ENCODE data around the gene CCDC13.

CCDC13 gene

GRCh38 chr3:42804106-42804830 is 31.2 kb upstream of the CCDC13 start, which contains the start of gene HIGD1A:
HIGD1A (minus strand) TSS chr3:42804490; CDS start chr3:42794253, 10,237 bp downstream.
- Mint-ChIP-seq H3K27ac (peak within 1 kb of the TSS; percentile 95), H3K9me3 (no peaks in the 10 kb centered on the region), H3K4me1 (ENCODE audit: low read depth) (peaks cover 38% of the 10 kb centered on the region), H3K27me3 (peaks cover 18% of the 10 kb centered on the region), H3K36me3 (ENCODE audit: low read depth) (peaks cover 41% of the 10 kb centered on the region), H3K4me3 (peak within 1 kb of the TSS; percentile 98)
- peak; percentile 93 for DNase-seq

- Mint-ChIP-seq H3K36me3 (ENCODE audit: low read depth) (peaks cover 42% of the 10 kb centered on the region), H3K27ac (peak overlapping the region; percentile 95), H3K4me3 (peak overlapping the region; percentile 98), H3K27me3 (peaks cover 18% of the 10 kb centered on the region), H3K4me1 (ENCODE audit: low read depth) (peaks cover 38% of the 10 kb centered on the region), H3K9me3 (no peaks in the 10 kb centered on the region)
- peak; percentile 31 for DNase-seq
These were observed 30.5 kb upstream of the CCDC13 start for GRCh38 chr3:42803414-42804105.

GRCh38 chr3:42802876-42803413 is 29.9 kb upstream of the CCDC13 start:
- Mint-ChIP-seq H3K36me3 (ENCODE audit: low read depth) (peaks cover 42% of the 10 kb centered on the region), H3K9me3 (no peaks in the 10 kb centered on the region), H3K4me1 (ENCODE audit: low read depth) (peaks cover 38% of the 10 kb centered on the region), H3K27ac (peak overlapping the region; percentile 95), H3K27me3 (peaks cover 18% of the 10 kb centered on the region), H3K4me3 (peak overlapping the region; percentile 98)
- no peak for DNase-seq

GRCh38 chr3:42801784-42802183 is 28.7 kb upstream of the CCDC13 start:
- Mint-ChIP-seq H3K27me3 (peaks cover 15% of the 10 kb centered on the region), H3K36me3 (ENCODE audit: low read depth) (peaks cover 42% of the 10 kb centered on the region), H3K4me1 (ENCODE audit: low read depth) (peaks cover 38% of the 10 kb centered on the region), H3K27ac (no peak overlapping the region), H3K4me3 (no peak overlapping the region), H3K9me3 (no peaks in the 10 kb centered on the region)
- no peak for DNase-seq

GRCh38 chr3:42801048-42801620 is 28.1 kb upstream of the CCDC13 start:
- Mint-ChIP-seq H3K27ac (no peak overlapping the region), H3K4me1 (ENCODE audit: low read depth) (peaks cover 41% of the 10 kb centered on the region), H3K36me3 (ENCODE audit: low read depth) (peaks cover 45% of the 10 kb centered on the region), H3K27me3 (peaks cover 9% of the 10 kb centered on the region), H3K4me3 (no peak overlapping the region), H3K9me3 (no peaks in the 10 kb centered on the region)
- DNase-seq = no peak

GRCh38 chr3:42800251-42800650 is 27.2 kb upstream of the CCDC13 start:
- peaks cover 47% of the 10 kb centered on the region for H3K4me1 Mint-ChIP-seq (ENCODE audit: low read depth)
- H3K9me3 Mint-ChIP-seq = no peaks in the 10 kb centered on the region
- peaks cover 2% of the 10 kb centered on the region for H3K27me3 Mint-ChIP-seq
- no peak overlapping the region for H3K27ac Mint-ChIP-seq
- no peak overlapping the region for H3K4me3 Mint-ChIP-seq
- H3K36me3 Mint-ChIP-seq (ENCODE audit: low read depth) = peaks cover 51% of the 10 kb centered on the region
- DNase-seq = no peak

- Mint-ChIP-seq H3K4me3 (no peak overlapping the region), H3K4me1 (ENCODE audit: low read depth) (peaks cover 43% of the 10 kb centered on the region), H3K27me3 (no peaks in the 10 kb centered on the region), H3K9me3 (no peaks in the 10 kb centered on the region), H3K27ac (no peak overlapping the region), H3K36me3 (ENCODE audit: low read depth) (peaks cover 57% of the 10 kb centered on the region)
- no peak for DNase-seq
These were observed 26.3 kb upstream of the CCDC13 start for GRCh38 chr3:42799376-42799775.

GRCh38 chr3:42796332-42796885 is 23.4 kb upstream of the CCDC13 start:
- Mint-ChIP-seq H3K36me3 (ENCODE audit: low read depth) (peaks cover 56% of the 10 kb centered on the region), H3K27me3 (no peaks in the 10 kb centered on the region), H3K27ac (no peak overlapping the region), H3K9me3 (no peaks in the 10 kb centered on the region), H3K4me1 (ENCODE audit: low read depth) (peaks cover 29% of the 10 kb centered on the region), H3K4me3 (no peak overlapping the region)
- DNase-seq = no peak

GRCh38 chr3:42795621-42796181 is 22.6 kb upstream of the CCDC13 start:
- no peak overlapping the region for H3K4me3 Mint-ChIP-seq
- no peak overlapping the region for H3K27ac Mint-ChIP-seq
- no peaks in the 10 kb centered on the region for H3K27me3 Mint-ChIP-seq
- H3K9me3 Mint-ChIP-seq = no peaks in the 10 kb centered on the region
- H3K4me1 Mint-ChIP-seq (ENCODE audit: low read depth) = peaks cover 26% of the 10 kb centered on the region
- peaks cover 54% of the 10 kb centered on the region for H3K36me3 Mint-ChIP-seq (ENCODE audit: low read depth)
- no peak for DNase-seq

GRCh38 chr3:42790714-42791229 is 17.7 kb upstream of the CCDC13 start:
- H3K36me3 Mint-ChIP-seq (ENCODE audit: low read depth) = peaks cover 72% of the 10 kb centered on the region
- no peak for DNase-seq
- no peak overlapping the region for H3K4me3 Mint-ChIP-seq
- no peaks in the 10 kb centered on the region for H3K9me3 Mint-ChIP-seq
- H3K27ac Mint-ChIP-seq = no peak overlapping the region
- no peaks in the 10 kb centered on the region for H3K27me3 Mint-ChIP-seq
- H3K4me1 Mint-ChIP-seq (ENCODE audit: low read depth) = peaks cover 13% of the 10 kb centered on the region

- no peak overlapping the region for H3K4me3 Mint-ChIP-seq
- H3K9me3 Mint-ChIP-seq = no peaks in the 10 kb centered on the region
- no peak overlapping the region for H3K27ac Mint-ChIP-seq
- H3K4me1 Mint-ChIP-seq (ENCODE audit: low read depth) = peaks cover 6% of the 10 kb centered on the region
- no peak for DNase-seq
- peaks cover 66% of the 10 kb centered on the region for H3K36me3 Mint-ChIP-seq (ENCODE audit: low read depth)
- no peaks in the 10 kb centered on the region for H3K27me3 Mint-ChIP-seq
These were observed 13.6 kb upstream of the CCDC13 start for GRCh38 chr3:42786631-42787030.

GRCh38 chr3:42786212-42786611 is 13.2 kb upstream of the CCDC13 start:
- Mint-ChIP-seq H3K9me3 (no peaks in the 10 kb centered on the region), H3K4me3 (no peak overlapping the region), H3K36me3 (ENCODE audit: low read depth) (peaks cover 63% of the 10 kb centered on the region), H3K27me3 (no peaks in the 10 kb centered on the region), H3K4me1 (ENCODE audit: low read depth) (peaks cover 5% of the 10 kb centered on the region), H3K27ac (no peak overlapping the region)
- DNase-seq = no peak

GRCh38 chr3:42780892-42781700 is 8.0 kb upstream of the CCDC13 start:
- Mint-ChIP-seq H3K4me1 (ENCODE audit: low read depth) (peaks cover 1% of the 10 kb centered on the region), H3K27ac (no peak overlapping the region)

More at GRCh38 chr3:42780892-42781700, 8.0 kb upstream of the CCDC13 start:
- DNase-seq = no peak
- Mint-ChIP-seq H3K4me3 (no peak overlapping the region), H3K36me3 (ENCODE audit: low read depth) (peaks cover 39% of the 10 kb centered on the region), H3K27me3 (no peaks in the 10 kb centered on the region), H3K9me3 (no peaks in the 10 kb centered on the region)

Measured in activated T-cell treated with anti-CD3 and anti-CD28 coated beads, Interleukin-2, amount 50 U/mL, for 24 hours (primary cell).